Keratinocyte (primary cell): ENCODE results near the gene RNF180. TPM values are rescaled to one million over a fixed set of nuclear protein-coding genes. Genes with fewer than 3 reads are reported as not detected.

ENCODE experiments used
- DNase-seq: peaks from one replicate; pipeline ENCODE4 v3.0.0-alpha.2; 2011; ENCODE audit warnings: low read depth, missing footprints, low spot score
- FAIRE-seq: peaks from 2 replicates; lab custom pipeline; 2011; peaks lifted over from hg19 to GRCh38; lab: Jason Lieb, UNC
- H2AFZ ChIP-seq: 2 replicates; pipeline ENCODE4 v1.6.0; 2012; ENCODE audit warnings: low read length, control low read depth, inconsistent platforms; ENCODE audit not compliant: control insufficient read depth
- H3K27ac ChIP-seq: 2 replicates; pipeline ENCODE4 v1.5.1; 2011; ENCODE audit warnings: low read length; ENCODE audit not compliant: control insufficient read depth, insufficient read depth
- H3K27me3 ChIP-seq: 3 replicates; pipeline ENCODE4 v1.6.0; 2011; ENCODE audit warnings: low read length; ENCODE audit not compliant: control insufficient read depth, insufficient read depth; ENCODE audit errors: extremely low read depth
- H3K36me3 ChIP-seq, 2 experiments: 2 replicates in 1 of 2; 3 replicates in 1 of 2; pipeline ENCODE4 v1.5.1; 2011; ENCODE audit warnings: low read length in 2 of 2, mild to moderate bottlenecking in 1 of 2; ENCODE audit not compliant: control insufficient read depth in 2 of 2, insufficient read depth in 2 of 2; ENCODE audit errors: extremely low read depth in 1 of 2
- H3K4me1 ChIP-seq: 3 replicates; pipeline ENCODE4 v1.5.1; 2011; ENCODE audit warnings: low read length; ENCODE audit not compliant: control insufficient read depth, insufficient read depth; ENCODE audit errors: extremely low read depth
- H3K4me2 ChIP-seq: 3 replicates; pipeline ENCODE4 v1.6.0; 2011; ENCODE audit warnings: low read depth, low read length; ENCODE audit not compliant: control insufficient read depth, insufficient read depth; ENCODE audit errors: extremely low read depth
- H3K4me3 ChIP-seq, 3 experiments: fragments of 200-600 bp in 1 of 3; sonication (generic) in 1 of 3; 2 replicates in 2 of 3; 3 replicates in 1 of 3; pipeline ENCODE4 v1.5.1; 2011 to 2016; ENCODE audit warnings: low read length in 3 of 3, mild to moderate bottlenecking in 3 of 3, control low read depth in 2 of 3, inconsistent platforms in 1 of 3, low read depth in 1 of 3, mixed read lengths in 1 of 3, mixed run types in 1 of 3, moderate library complexity in 1 of 3; ENCODE audit not compliant: control insufficient read depth in 2 of 3, insufficient read depth in 2 of 3; ENCODE audit errors: extremely low read depth in 1 of 3
- H3K79me2 ChIP-seq: 2 replicates; pipeline ENCODE4 v1.6.0; 2012; ENCODE audit warnings: low read length; ENCODE audit not compliant: control insufficient read depth, insufficient read depth
- H3K9ac ChIP-seq: 3 replicates; pipeline ENCODE4 v1.6.0; 2011; ENCODE audit warnings: low read length; ENCODE audit not compliant: control insufficient read depth, insufficient read depth; ENCODE audit errors: extremely low read depth
- H3K9me1 ChIP-seq: 3 replicates; pipeline ENCODE4 v1.6.0; 2011; ENCODE audit warnings: low read length; ENCODE audit not compliant: control insufficient read depth, insufficient read depth; ENCODE audit errors: extremely low read depth
- H3K9me3 ChIP-seq: 2 replicates; pipeline ENCODE4 v1.5.1; 2012; ENCODE audit warnings: low read depth, low read length; ENCODE audit not compliant: control insufficient read depth
- H4K20me1 ChIP-seq: 3 replicates; pipeline ENCODE4 v1.6.0; 2011; ENCODE audit warnings: low read length; ENCODE audit not compliant: control insufficient read depth, insufficient read depth; ENCODE audit errors: extremely low read depth
- EZH2 ChIP-seq: IDR thresholded peaks from one replicate; pipeline ENCODE4 v1.6.1; 2012; ENCODE audit warnings: inconsistent platforms, mild to moderate bottlenecking, low read length, moderate library complexity
- dilution Hi-C: fragments of 300-500 bp; cut with MboI; formaldehyde crosslinking; loops from one replicate; pipeline ENCODE4 v1.7.0; 2020; ENCODE audit warnings: low sequenced_read_pairs; ENCODE audit not compliant: extremely low pct_ligation_motif_present
- polyA plus RNA-seq, 5 experiments: library from polyadenylated mRNA; depleted of rRNA in 3 of 5; stranded (reverse) in 3 of 5; stranded (forward) in 1 of 5; unstranded in 1 of 5; fragments of >200 nt; gene quantifications; 1 replicate in 1 of 5; 2 replicates in 3 of 5; 3 replicates in 1 of 5; pipeline versions ENCODE4 v1.2.1 to v1.2.3, GENCODE V29; 2011 to 2012; ENCODE audit warnings: missing spikeins in 2 of 5, low read depth in 1 of 5, low replicate concordance in 1 of 5
- TF ChIP-seq, protein P1 (sequence below), 3 experiments: IDR thresholded peaks in 1 of 3; conservative IDR thresholded peaks in 1 of 3; optimal IDR thresholded peaks in 1 of 3; 2 replicates in 2 of 3; 3 replicates in 1 of 3; pipeline versions ENCODE3 to v1.5.1; 2011; ENCODE audit warnings: low read length in 3 of 3, mild to moderate bottlenecking in 3 of 3, moderate library complexity in 2 of 3, control low read depth in 1 of 3, inconsistent platforms in 1 of 3; ENCODE audit not compliant: insufficient read depth in 2 of 3; ENCODE audit errors: extremely low read depth in 1 of 3

Gene RNF180
- polyA plus RNA-seq, 1 donor (not counting 4 experiments of a cell fraction or from before 2014, with no cell fraction given) = 2.4 TPM

DNA sequence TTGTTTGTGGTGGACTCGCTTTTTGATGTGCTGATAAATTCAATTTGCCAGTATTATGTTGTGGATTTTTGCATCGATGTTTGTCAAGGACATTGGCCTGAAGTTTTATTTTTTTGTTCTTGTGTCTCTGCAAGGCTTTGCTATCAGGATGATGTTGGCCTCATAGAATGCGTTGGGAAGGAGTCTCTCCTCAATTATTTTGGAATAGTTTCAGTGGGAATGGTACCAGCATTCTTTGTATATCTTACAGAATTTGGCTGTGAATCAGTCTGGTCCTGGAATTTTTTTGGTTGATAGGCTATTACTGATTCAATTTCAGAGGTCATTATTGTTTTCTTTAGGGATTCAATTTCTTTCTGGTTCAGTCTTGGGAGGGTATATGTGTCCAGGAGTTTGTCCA, 198.8 kb downstream of the RNF180 start:
- H4K20me1 ChIP-seq = no peaks in the 10 kb centered on the region
- H3K27me3 ChIP-seq = no peaks in the 10 kb centered on the region
- FAIRE-seq (no peak), DNase-seq (no peak)
- H2AFZ ChIP-seq = no peak overlapping the region
- H3K4me3 ChIP-seq = no peak overlapping the region
- H3K9ac ChIP-seq = no peak overlapping the region
- H3K9me1 ChIP-seq = no peaks in the 10 kb centered on the region
- no peak overlapping the region for H3K4me2 ChIP-seq
- no peaks in the 10 kb centered on the region for H3K79me2 ChIP-seq
- no peaks in the 10 kb centered on the region for H3K4me1 ChIP-seq
- H3K36me3 ChIP-seq = no peaks in the 10 kb centered on the region
- no peak overlapping the region for H3K27ac ChIP-seq
- dilution Hi-C loops = no loop called here
- no peaks in the 10 kb centered on the region for H3K9me3 ChIP-seq
- TF ChIP-seq EZH2 = no peak
- TF ChIP-seq, protein P1, sequence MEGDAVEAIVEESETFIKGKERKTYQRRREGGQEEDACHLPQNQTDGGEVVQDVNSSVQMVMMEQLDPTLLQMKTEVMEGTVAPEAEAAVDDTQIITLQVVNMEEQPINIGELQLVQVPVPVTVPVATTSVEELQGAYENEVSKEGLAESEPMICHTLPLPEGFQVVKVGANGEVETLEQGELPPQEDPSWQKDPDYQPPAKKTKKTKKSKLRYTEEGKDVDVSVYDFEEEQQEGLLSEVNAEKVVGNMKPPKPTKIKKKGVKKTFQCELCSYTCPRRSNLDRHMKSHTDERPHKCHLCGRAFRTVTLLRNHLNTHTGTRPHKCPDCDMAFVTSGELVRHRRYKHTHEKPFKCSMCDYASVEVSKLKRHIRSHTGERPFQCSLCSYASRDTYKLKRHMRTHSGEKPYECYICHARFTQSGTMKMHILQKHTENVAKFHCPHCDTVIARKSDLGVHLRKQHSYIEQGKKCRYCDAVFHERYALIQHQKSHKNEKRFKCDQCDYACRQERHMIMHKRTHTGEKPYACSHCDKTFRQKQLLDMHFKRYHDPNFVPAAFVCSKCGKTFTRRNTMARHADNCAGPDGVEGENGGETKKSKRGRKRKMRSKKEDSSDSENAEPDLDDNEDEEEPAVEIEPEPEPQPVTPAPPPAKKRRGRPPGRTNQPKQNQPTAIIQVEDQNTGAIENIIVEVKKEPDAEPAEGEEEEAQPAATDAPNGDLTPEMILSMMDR (optimal IDR thresholded peaks at IDR 0.05 in 1 of 3, IDR thresholded peaks at IDR 0.05 in 1 of 3, conservative IDR thresholded peaks at IDR 0.05 in 1 of 3; ENCODE audit: extremely low read depth in 1 of 3, insufficient read depth in 2 of 3, low read length in 3 of 3) = no peak

DNA sequence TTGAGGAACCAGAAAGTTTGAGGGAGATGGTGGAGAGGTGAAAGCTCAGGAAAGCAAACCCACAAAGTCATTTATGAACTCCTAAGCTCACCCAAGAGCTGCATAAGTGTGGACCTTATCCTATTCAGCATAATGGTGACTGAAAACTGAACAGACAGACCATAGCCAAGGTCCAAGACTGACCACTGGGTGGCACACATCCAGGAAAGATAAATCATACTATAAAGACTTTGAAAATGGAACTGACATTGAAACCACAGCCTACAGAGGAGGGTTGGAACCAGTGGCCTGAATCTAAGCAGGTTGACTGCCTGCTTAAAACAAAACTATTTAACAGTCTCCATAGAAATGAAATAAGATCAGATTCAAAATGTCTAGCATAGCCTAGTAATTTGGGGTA, 219.1 kb downstream of the RNF180 start:
- Histone ChIP-seq H3K9ac (no peak overlapping the region), H3K9me1 (no peaks in the 10 kb centered on the region), H4K20me1 (no peaks in the 10 kb centered on the region), H3K27me3 (no peaks in the 10 kb centered on the region), H3K4me2 (no peak overlapping the region), H3K27ac (no peak overlapping the region), H3K4me3 (no peak overlapping the region), H3K4me1 (no peaks in the 10 kb centered on the region), H3K36me3 (no peaks in the 10 kb centered on the region), H2AFZ (no peak overlapping the region), H3K79me2 (no peaks in the 10 kb centered on the region), H3K9me3 (no peaks in the 10 kb centered on the region)
- dilution Hi-C loops = no loop called here
- TF ChIP-seq EZH2 = no peak
- TF ChIP-seq, protein P1 (optimal IDR thresholded peaks at IDR 0.05 in 1 of 3, IDR thresholded peaks at IDR 0.05 in 1 of 3, conservative IDR thresholded peaks at IDR 0.05 in 1 of 3; ENCODE audit: extremely low read depth in 1 of 3, insufficient read depth in 2 of 3, low read length in 3 of 3) = peak in 2 of 3 experiments; percentile 8 to 31
- FAIRE-seq = peak; percentile 32
- no peak for DNase-seq
